SIG-M5 treated with dmso at 0.1 percent for 504 hours (cell line): ENCODE results near the gene CKB.

Experiments used
- DNase-seq: peaks from one replicate; lab custom pipeline; 2025; ENCODE audit not compliant: unreplicated experiment; lab: John Stamatoyannopoulos, UW

CKB gene

DNA sequence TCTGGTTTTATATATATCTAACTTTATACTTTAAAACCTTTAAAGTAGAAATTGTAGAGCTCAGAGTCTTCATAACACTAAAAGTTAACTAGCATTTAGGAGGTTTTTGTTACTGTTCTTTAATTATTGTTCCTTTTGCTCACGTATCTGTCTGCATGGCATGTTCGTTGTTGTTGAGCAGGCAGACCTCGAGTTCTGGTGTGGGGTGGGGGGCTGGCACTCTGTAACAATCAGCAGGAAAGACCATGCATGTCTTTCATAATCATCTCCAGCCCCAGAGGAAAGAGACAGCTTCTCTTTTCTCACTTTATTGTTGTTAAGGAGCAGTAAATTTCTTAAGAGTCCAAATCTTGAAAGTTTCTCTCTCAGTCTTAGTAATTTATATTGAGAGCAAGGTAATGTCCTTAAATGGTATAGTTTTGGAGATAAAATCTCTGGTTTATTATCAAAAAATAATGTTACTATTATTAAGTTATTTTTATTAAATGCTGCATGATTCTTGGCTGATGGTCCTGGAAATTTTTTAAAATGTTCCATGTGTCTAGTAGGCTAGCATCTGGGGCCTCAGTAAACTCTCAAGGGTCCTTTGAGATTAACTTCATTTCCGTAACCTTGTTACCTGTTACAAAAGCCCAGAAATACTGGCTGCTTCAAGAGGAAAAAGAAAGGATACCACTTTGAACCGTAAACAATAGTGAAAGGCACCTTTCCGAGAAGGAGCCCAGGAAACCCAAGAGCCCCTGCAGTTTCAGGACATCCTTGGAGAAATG is 30.3 kb downstream of the CKB start:
- no peak for DNase-seq

DNA sequence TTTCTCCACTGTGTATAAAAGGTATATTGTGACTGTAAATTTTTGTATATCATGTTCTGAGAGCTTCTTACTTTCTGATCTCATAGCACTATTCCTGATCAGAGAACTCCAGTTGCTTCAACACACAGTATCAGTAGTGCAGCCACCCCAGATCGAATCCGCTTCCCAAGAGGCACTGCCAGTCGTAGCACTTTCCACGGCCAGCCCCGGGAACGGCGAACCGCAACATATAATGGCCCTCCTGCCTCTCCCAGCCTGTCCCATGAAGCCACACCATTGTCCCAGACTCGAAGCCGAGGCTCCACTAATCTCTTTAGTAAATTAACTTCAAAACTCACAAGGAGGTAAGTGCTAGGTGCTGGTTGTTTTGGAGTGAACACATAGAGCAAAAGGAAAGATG is 30.9 kb downstream of the CKB start:
- no peak for DNase-seq

- no peak for DNase-seq
These were observed 33.0 kb downstream of the CKB start for GRCh38 chr14:103489621-103490020.

DNA sequence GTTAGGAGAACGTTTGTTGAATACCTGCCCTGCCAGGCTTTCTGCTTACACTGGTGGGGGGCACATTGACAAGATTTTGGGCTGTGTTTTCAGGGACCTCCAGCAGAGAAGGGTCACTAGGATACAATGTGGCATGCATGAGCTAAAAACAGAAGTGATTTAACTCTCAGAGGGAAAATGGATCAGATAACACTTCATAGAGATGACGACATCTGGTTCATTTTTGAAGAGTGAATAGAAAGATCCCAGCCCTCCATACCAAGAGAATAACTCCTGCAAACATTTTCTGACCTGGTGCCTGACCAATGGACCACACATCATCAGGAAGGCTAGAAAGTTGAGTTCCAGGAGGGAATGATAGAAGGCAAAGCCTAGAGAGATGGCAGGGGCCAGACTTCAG is 33.7 kb downstream of the CKB start:
- DNase-seq: no peak

GRCh38 chr14:103488071-103488470 is 34.6 kb downstream of the CKB start:
- no peak for DNase-seq

DNA sequence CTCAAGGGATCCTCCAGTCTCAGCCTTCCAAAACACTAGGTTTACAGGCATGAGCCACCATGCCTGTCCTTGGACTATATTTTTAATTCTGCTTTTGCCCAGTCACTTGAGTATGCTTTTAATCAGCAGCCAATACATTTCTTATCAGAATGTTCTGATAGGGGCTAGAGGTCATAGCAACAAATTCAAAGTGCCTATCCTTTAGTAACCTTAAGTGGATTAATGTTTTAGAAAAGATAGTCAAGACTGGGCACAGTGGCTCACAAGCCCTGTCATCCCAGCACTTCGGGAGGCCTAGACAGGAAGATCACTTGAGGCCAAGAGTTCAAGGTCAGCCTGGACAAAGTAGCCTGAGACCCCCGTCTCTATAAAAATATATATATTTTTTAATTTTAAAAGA is 37.1 kb downstream of the CKB start:
- DNase-seq: no peak

- no peak for DNase-seq
These were observed 39.0 kb downstream of the CKB start for GRCh38 chr14:103483600-103483999.

DNA sequence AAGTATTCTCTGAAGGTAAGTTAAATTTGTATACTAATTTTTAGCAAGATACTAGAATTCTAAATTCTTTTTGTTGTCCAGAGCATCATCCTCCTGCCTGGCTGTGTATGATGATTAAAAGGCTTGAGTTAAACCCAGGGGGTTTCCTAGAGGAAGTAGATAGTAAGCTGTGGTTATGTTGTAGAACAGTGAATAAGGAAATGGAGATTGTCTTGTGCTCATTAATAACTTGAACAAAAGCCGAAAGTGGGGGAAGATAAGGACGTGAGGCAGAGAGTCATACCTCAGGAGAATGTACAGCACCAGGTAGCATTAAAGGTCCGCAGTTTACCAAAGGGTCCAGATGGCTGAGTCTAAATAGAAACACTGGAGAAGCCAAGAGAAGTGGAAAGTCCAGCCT is 42.0 kb downstream of the CKB start:
- peak; percentile 51 for DNase-seq

DNA sequence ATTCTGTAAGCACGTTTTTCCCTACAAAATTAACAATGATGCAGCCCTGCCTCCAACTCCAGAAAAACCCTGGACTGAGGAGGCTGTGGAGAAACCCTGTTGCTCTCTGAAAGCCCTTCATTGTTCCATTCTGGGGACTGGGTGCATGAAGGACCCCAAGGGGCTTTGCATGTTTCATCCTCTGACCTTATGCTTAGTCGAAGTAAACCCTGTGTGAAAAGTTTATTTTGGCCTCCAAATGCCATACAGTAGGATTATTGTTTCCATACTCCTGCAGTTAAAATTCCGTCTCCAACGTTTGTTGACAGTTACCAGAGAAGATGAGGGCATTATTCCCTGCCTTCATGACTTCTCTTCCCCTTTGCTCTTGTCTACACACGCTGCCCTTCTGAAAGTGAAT is 46.0 kb downstream of the CKB start:
- DNase-seq: no peak

GRCh38 chr14:103476065-103476464 is 46.6 kb downstream of the CKB start:
- no peak for DNase-seq

GRCh38 chr14:103474893-103475292 is 47.7 kb downstream of the CKB start:
- DNase-seq: no peak

DNA sequence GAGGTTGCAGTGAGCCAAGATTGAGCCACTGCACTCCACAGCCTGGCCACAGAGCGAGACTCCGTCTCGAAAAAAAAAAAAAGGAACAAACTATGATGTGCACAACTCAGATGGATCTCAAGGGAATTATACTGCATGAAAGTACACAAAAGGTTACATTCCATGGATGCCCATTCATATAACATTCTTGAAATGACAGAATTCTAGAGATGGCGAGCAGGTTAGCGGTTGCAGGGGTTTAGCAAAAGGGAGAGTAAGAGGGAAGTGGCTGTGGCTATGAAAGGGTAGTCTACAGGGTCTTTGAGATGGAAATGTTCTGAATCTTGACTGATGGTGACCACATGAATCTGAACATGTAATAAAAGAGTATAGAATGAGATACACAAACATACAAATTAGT is 49.7 kb downstream of the CKB start:
- DNase-seq: no peak
